GM18858 (cell line): ENCODE measurements around the gene YOD1.
"Not testable (repeated sequence)": the region's sequence is repeated elsewhere in the genome, so short reads cannot be mapped to it uniquely, and the experiment has no call there.

ENCODE experiments used
- ATAC-seq: cut with Tn5 transposase; IDR thresholded peaks from one replicate; pipeline ENCODE4 v1.9.1; 2021; ENCODE audit not compliant: unreplicated experiment

YOD1 gene

GRCh38 chr1:207050480-207051190, 373 bp downstream of the YOD1 start:
- ATAC-seq = peak; percentile 30

GRCh38 chr1:207049974-207050391, 1.0 kb downstream of the YOD1 start:
- ATAC-seq = no peak

GRCh38 chr1:207049514-207049913, 1.5 kb downstream of the YOD1 start:
- ATAC-seq = no peak

- no peak for ATAC-seq
Measured at GRCh38 chr1:207049054-207049453, 2.0 kb downstream of the YOD1 start.

- no peak for ATAC-seq
Measured at GRCh38 chr1:207048041-207048440, 3.0 kb downstream of the YOD1 start.

- ATAC-seq = no peak
Measured at GRCh38 chr1:207047505-207047904, 3.5 kb downstream of the YOD1 start.

GRCh38 chr1:207045453-207045852, 5.6 kb downstream of the YOD1 start:
- no peak for ATAC-seq

GRCh38 chr1:207041397-207041796, 9.6 kb downstream of the YOD1 start:
- not testable (repeated sequence) for ATAC-seq

GRCh38 chr1:207040181-207040533, 10.9 kb downstream of the YOD1 start:
- no peak for ATAC-seq

GRCh38 chr1:207039380-207040180, 11.4 kb downstream of the YOD1 start:
- ATAC-seq = no peak

GRCh38 chr1:207036865-207037264, 14.1 kb downstream of the YOD1 start:
- no peak for ATAC-seq

GRCh38 chr1:207035877-207036551, 15.0 kb downstream of the YOD1 start:
- ATAC-seq = no peak

- no peak for ATAC-seq
Measured at GRCh38 chr1:207034998-207035397, 16.0 kb downstream of the YOD1 start.

- ATAC-seq = no peak
Measured at GRCh38 chr1:207034208-207034607, 16.8 kb downstream of the YOD1 start.

GRCh38 chr1:207033302-207033701, 17.7 kb downstream of the YOD1 start:
- ATAC-seq = no peak

GRCh38 chr1:207032528-207033017, 18.4 kb downstream of the YOD1 start, which contains the start of gene C1orf116:
C1orf116 (minus strand) TSS chr1:207032756; CDS start chr1:207027598, 5,158 bp downstream.
- no peak for ATAC-seq

- ATAC-seq = no peak
Measured at GRCh38 chr1:207031632-207032264, 19.3 kb downstream of the YOD1 start.

GRCh38 chr1:207031016-207031415, 20.0 kb downstream of the YOD1 start:
- ATAC-seq = no peak

- no peak for ATAC-seq
Measured at GRCh38 chr1:207030522-207031009, 20.4 kb downstream of the YOD1 start.

GRCh38 chr1:207029701-207030521, 21.1 kb downstream of the YOD1 start:
- ATAC-seq = no peak
